HUDEP-2 (cell line): ENCODE results near the gene ZNF677.
A peak's percentile ranks its signal among the peaks of the same experiment; 100 is the strongest.
"Not testable (repeated sequence)": the region's sequence is repeated elsewhere in the genome, so short reads cannot be mapped to it uniquely, and the experiment has no call there.

Experiments used
- DNase-seq, 76 experiments: peaks; one replicate each; lab custom pipeline; 2025; ENCODE audit not compliant: unreplicated experiment in 76 of 76; lab: John Stamatoyannopoulos, UW

Gene ZNF677

GRCh38 chr19:53195265-53195903 is 59.3 kb downstream of the ZNF677 start:
- DNase-seq, result peak in 45 of 76 experiments; percentile 5 to 65 (median 30)

- DNase-seq, result no peak
Observed at GRCh38 chr19:53193535-53194222, 61.0 kb downstream of the ZNF677 start.

DNA sequence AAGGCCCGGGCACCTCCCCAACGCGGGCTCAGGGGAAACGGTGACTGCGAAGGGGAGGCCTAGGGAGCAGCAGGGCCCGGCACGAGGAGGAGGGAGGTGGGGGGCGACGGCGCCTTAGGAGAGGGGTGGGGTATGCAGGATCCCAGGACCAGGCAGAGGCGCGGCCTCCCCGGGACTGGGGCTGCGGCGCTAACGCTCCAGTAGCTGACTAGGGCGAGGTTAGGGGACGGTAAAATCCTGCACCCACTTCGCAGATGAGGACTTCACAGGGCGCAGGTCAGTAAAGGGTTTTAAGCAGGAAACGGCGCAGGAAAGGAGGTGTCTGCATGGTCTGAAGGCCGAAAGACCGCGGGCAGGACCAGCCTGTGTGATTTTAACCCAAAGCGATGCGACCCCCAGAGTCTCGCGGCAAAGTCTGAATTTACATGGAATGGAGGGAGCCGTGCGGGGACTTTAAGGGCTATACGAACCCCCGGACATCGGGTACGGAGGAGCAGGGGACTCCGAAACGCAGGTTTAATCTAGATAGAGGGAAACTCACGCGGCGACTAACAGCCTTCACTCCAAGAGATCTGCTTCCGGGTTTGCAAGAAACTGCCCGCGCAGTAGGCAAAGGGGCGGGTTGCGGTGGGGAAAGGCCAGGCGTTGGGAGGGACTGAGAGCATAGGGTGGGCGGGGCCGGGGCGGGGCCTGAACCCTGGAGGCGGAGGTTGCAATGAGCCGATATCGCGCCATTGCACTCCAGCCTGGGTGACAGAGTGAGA is 61.7 kb downstream of the ZNF677 start, which contains the start of gene ZNF665:
Gene ZNF665, minus strand, starts transcription at position 588 of the 764 bp plus-strand sequence. CDS start 10,460 bp downstream, outside the sequence.
- peak in 39 of 76 experiments; percentile 10 to 80 (median 50) for DNase-seq

GRCh38 chr19:53190253-53190652 is 64.4 kb downstream of the ZNF677 start:
- DNase-seq, result no peak

DNA sequence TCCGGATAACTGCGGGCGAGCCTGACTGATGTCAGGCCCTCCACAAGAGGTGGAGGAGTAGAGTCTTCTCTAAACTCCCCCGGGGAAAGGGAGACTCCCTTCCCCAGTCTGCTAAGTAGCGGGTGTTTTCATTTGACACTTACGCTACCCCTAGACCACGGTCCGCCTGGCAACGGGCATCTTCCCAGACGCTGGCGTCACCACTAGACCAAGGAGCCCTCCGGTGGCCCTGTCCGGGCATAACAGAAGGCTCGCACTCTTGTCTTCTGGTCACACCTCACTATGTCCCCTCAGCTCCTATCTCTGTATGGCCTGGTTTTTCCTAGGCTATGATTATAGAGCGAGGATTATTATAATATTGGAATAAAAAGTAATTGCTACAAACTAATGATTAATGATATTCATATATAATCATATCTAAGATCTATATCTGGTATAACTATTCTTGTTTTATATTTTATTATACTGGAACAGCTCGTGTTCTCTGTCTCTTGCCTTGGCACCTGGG is 64.9 kb downstream of the ZNF677 start:
- DNase-seq, result not testable (repeated sequence)
